Measurements from ENCODE around the gene CST9L. TPM values are rescaled to one million over a fixed set of nuclear protein-coding genes. Genes with fewer than 3 reads are reported as not detected.

Gene CST9L
- total and polyA plus RNA-seq, 4 donors = not detected

DNA sequence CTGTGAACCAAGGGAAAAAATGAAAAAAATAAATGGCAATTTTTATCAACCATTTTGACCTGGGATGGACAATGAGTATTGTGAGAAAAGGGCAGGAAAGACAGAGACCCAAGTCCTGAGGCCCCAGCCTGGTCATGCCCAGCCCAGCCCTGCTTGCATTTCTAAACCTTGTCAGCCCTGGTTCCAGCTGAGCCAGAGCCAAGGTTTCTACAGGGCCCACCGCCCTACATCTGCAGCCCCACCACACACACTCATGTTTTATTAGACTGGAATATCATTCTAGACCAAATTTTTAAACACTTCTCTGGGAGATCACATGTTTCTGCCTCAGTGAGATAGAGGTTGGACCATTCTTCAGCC is 667 bp upstream of the CST9L start:
- Histone ChIP-seq H3K9me3 (ENCODE audit: control insufficient read depth in 4 of 4, low read length in 3 of 4) (no peaks in the 10 kb centered on the region), H3K9ac (ENCODE audit: low read depth in 1 of 2, low read length in 2 of 2) (no peak overlapping the region), H3K27ac (ENCODE audit: low read depth in 1 of 2, low read length in 2 of 2) (no peak overlapping the region), H3K36me3 (ENCODE audit: control insufficient read depth in 4 of 4, insufficient read depth in 3 of 4, low read depth in 1 of 4, low read length in 3 of 4) (no peaks in the 10 kb centered on the region), H3K4me3 (ENCODE audit: low read depth in 1 of 3, low read length in 3 of 3) (no peak overlapping the region), H3K27me3 (ENCODE audit: control insufficient read depth in 4 of 4, insufficient read depth in 4 of 4, low read length in 3 of 4) (no peaks in the 10 kb centered on the region), H3K4me1 (ENCODE audit: control insufficient read depth in 4 of 4, insufficient read depth in 4 of 4, low read length in 3 of 4) (peaks cover 0 to 8% (median 4%) of the 10 kb centered on the region in 4 donors)
- WGBS = 98% methylated on average over 1 of the region's 1 CpG
- TF ChIP-seq FOXA2 (IDR thresholded peaks at IDR 0.05) = no peak
- TF ChIP-seq EGR1 (IDR thresholded peaks at IDR 0.05; ENCODE audit: low read depth in 2 of 2) = no peak
- TF ChIP-seq HNF4G (IDR thresholded peaks at IDR 0.05) = no peak
- no peak for TF ChIP-seq JUND (IDR thresholded peaks at IDR 0.05)
- TF ChIP-seq, protein P1, sequence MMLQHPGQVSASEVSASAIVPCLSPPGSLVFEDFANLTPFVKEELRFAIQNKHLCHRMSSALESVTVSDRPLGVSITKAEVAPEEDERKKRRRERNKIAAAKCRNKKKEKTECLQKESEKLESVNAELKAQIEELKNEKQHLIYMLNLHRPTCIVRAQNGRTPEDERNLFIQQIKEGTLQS (IDR thresholded peaks at IDR 0.05) = no peak
- no peak for DNase-seq (ENCODE audit: low spot score)

DNA sequence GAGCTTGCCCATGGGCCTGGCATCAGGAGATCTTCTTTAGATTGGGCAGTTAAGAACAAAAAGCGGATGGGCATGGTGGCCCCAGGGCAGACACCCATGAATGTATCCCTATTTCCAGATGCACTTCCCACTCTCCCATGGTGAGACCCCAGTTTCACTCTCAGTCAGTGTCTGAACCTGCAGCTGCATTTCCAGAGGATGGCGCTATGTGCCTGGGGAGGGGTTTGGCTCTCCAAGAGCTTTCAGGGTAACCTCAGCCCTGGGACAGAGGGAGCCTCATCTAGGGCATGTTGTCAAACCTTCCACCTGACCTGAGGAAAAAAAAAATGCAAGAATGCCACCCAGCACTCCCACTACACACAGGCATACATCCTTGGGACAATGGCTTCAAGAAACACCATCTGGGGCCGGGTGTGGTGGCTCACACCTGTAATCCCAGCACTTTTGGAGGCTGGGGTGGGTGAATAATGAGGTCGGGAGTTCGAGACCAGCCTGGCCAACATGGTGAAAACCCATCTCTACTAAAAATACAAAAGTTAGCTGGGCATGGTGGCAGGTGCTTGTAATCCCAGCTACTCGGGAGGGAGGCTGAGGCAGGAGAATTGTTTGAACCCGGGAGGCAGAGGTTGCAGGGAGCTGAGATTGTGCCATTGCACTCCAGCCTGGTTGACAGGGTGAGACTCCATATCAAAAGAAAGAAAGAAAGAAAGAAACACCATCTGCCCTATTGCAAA is 1.9 kb downstream of the CST9L start:
- H3K27ac ChIP-seq (ENCODE audit: low read depth in 1 of 2, low read length in 2 of 2) = no peak overlapping the region
- peaks cover 3 to 13% (median 9%) of the 10 kb centered on the region in 4 donors for H3K9me3 ChIP-seq (ENCODE audit: control insufficient read depth in 4 of 4, low read length in 3 of 4)
- H3K36me3 ChIP-seq (ENCODE audit: control insufficient read depth in 4 of 4, insufficient read depth in 3 of 4, low read depth in 1 of 4, low read length in 3 of 4) = peaks cover 0 to 2% (median 0%) of the 10 kb centered on the region in 4 donors
- no peak overlapping the region for H3K4me3 ChIP-seq (ENCODE audit: low read depth in 1 of 3, low read length in 3 of 3)
- H3K27me3 ChIP-seq (ENCODE audit: control insufficient read depth in 4 of 4, insufficient read depth in 4 of 4, low read length in 3 of 4) = peaks cover 0 to 4% (median 0%) of the 10 kb centered on the region in 4 donors
- TF ChIP-seq, protein P2, sequence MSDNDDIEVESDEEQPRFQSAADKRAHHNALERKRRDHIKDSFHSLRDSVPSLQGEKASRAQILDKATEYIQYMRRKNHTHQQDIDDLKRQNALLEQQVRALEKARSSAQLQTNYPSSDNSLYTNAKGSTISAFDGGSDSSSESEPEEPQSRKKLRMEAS (IDR thresholded peaks at IDR 0.05) = no peak
- TF ChIP-seq RAD21 (IDR thresholded peaks at IDR 0.05) = no peak
- WGBS = 71% methylated on average over 7 of the region's 7 CpGs
- no peak overlapping the region for H3K9ac ChIP-seq (ENCODE audit: low read depth in 1 of 2, low read length in 2 of 2)
- DNase-seq (ENCODE audit: low spot score) = no peak
- H3K4me1 ChIP-seq (ENCODE audit: control insufficient read depth in 4 of 4, insufficient read depth in 4 of 4, low read length in 3 of 4) = peaks cover 0 to 8% (median 4%) of the 10 kb centered on the region in 4 donors

DNA sequence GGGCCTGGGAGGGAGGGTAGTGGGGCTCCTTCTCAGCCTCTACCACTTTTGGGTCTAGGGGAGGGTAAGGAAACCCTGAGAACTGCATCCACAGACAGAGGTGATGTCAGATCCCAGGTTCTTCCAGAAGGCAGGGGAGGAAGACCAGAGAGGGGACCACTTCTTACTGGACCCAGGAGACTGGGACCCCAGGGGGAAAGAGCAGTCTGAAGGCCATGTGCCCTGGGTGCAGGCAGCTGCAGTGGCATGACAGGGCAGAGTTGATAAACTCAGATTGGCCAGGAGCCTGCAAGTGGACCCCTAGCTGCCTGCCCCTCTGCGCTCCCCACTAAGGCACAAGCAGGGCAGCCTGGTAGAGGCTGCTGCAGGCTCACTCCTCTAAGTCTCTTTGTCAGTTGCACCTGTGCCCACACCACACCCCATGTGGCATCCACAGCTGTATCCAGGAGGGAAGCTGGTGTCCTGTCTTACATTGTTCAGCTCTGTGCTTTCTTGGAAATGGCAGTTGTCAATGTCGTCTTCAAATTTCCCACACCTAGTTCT is 2.7 kb downstream of the CST9L start:
- H3K27me3 ChIP-seq (ENCODE audit: control insufficient read depth in 4 of 4, insufficient read depth in 4 of 4, low read length in 3 of 4) = peaks cover 0 to 4% (median 0%) of the 10 kb centered on the region in 4 donors
- no peak for DNase-seq (ENCODE audit: low spot score)
- H3K9ac ChIP-seq (ENCODE audit: low read depth in 1 of 2, low read length in 2 of 2) = no peak overlapping the region
- H3K4me1 ChIP-seq (ENCODE audit: control insufficient read depth in 4 of 4, insufficient read depth in 4 of 4, low read length in 3 of 4) = peaks cover 0 to 5% (median 2%) of the 10 kb centered on the region in 4 donors
- no peak overlapping the region for H3K27ac ChIP-seq (ENCODE audit: low read depth in 1 of 2, low read length in 2 of 2)
- H3K4me3 ChIP-seq (ENCODE audit: low read depth in 1 of 3, low read length in 3 of 3) = no peak overlapping the region
- H3K9me3 ChIP-seq (ENCODE audit: control insufficient read depth in 4 of 4, low read length in 3 of 4) = peaks cover 6 to 14% (median 9%) of the 10 kb centered on the region in 4 donors
- peaks cover 0 to 2% (median 0%) of the 10 kb centered on the region in 4 donors for H3K36me3 ChIP-seq (ENCODE audit: control insufficient read depth in 4 of 4, insufficient read depth in 3 of 4, low read depth in 1 of 4, low read length in 3 of 4)
- 94% methylated on average over 2 of the region's 2 CpGs for WGBS
- TF ChIP-seq RXRA (IDR thresholded peaks at IDR 0.05) = no peak
- TF ChIP-seq, protein P3, sequence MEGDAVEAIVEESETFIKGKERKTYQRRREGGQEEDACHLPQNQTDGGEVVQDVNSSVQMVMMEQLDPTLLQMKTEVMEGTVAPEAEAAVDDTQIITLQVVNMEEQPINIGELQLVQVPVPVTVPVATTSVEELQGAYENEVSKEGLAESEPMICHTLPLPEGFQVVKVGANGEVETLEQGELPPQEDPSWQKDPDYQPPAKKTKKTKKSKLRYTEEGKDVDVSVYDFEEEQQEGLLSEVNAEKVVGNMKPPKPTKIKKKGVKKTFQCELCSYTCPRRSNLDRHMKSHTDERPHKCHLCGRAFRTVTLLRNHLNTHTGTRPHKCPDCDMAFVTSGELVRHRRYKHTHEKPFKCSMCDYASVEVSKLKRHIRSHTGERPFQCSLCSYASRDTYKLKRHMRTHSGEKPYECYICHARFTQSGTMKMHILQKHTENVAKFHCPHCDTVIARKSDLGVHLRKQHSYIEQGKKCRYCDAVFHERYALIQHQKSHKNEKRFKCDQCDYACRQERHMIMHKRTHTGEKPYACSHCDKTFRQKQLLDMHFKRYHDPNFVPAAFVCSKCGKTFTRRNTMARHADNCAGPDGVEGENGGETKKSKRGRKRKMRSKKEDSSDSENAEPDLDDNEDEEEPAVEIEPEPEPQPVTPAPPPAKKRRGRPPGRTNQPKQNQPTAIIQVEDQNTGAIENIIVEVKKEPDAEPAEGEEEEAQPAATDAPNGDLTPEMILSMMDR (IDR thresholded peaks at IDR 0.05; ENCODE audit: low read depth, low read length, missing input control) = no peak
- TF ChIP-seq, protein P1 (IDR thresholded peaks at IDR 0.05) = no peak
- TF ChIP-seq JUND (IDR thresholded peaks at IDR 0.05) = no peak
- TF ChIP-seq, protein P4, sequence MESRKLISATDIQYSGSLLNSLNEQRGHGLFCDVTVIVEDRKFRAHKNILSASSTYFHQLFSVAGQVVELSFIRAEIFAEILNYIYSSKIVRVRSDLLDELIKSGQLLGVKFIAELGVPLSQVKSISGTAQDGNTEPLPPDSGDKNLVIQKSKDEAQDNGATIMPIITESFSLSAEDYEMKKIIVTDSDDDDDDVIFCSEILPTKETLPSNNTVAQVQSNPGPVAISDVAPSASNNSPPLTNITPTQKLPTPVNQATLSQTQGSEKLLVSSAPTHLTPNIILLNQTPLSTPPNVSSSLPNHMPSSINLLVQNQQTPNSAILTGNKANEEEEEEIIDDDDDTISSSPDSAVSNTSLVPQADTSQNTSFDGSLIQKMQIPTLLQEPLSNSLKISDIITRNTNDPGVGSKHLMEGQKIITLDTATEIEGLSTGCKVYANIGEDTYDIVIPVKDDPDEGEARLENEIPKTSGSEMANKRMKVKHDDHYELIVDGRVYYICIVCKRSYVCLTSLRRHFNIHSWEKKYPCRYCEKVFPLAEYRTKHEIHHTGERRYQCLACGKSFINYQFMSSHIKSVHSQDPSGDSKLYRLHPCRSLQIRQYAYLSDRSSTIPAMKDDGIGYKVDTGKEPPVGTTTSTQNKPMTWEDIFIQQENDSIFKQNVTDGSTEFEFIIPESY (IDR thresholded peaks at IDR 0.05) = no peak
- no peak for TF ChIP-seq NR2F2 (IDR thresholded peaks at IDR 0.05)
- TF ChIP-seq, protein P2 (IDR thresholded peaks at IDR 0.05) = no peak
- no peak for TF ChIP-seq FOXA1 (IDR thresholded peaks at IDR 0.05)
- no peak for TF ChIP-seq RAD21 (IDR thresholded peaks at IDR 0.05)
- TF ChIP-seq HNF4G (IDR thresholded peaks at IDR 0.05) = no peak
- no peak for TF ChIP-seq FOXA2 (IDR thresholded peaks at IDR 0.05)

Data from liver (tissue), 9 donors.